Measurements from ENCODE around the gene DGKD.

DNA sequence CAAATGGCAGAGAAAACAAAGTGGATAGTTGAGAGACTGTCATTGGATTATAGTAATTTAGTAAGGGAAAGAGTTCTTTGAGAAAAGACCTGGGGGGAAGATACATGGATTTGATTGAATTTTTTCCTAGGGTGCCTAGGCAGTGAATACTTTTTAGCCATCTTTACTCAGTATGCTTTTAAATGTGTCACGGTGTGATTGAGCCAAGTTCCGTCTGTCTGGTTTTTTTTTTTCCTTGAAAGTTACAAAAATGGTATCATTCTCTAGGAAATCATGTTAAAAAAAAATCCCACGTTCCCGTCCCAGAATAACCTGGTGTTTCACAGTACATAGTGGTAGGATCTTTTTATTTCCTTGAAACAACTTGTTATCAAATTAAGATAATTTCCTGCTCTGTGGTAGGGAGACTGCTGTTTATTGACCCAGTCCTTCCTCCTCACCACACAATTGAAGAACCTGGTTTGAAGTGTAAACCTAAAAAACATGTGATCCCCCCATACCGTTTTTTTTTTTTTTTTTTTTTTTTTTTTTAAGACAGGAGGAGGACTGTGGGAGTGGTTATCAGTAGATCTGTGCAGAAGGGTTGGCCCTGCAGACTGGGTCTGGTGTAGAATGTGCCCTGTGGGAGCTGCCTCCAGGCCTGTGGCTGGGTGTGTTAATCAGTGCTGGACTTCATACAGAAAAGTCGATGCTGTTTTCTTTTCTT is 55.1 kb downstream of the DGKD start:
- TF ChIP-seq EZH2 (IDR thresholded peaks at IDR 0.05; ENCODE audit: insufficient read depth, poor library complexity, severe bottlenecking) (no peak), EZH2phosphoT487 (IDR thresholded peaks at IDR 0.05; ENCODE audit: insufficient read depth, low read depth) (no peak)

Measured in GM23248 (cell line).